ENCODE data around the gene PDLIM7. TPM values are rescaled to one million over a fixed set of nuclear protein-coding genes. Genes with fewer than 3 reads are reported as not detected.

PDLIM7 gene
- total and polyA plus RNA-seq, 2 of the 8 experiments (the other 6 are each of a cell fraction or from before 2014, with no cell fraction given) = 67.3 to 94.2 TPM

GRCh38 chr5:177495243-177496060 lies 2.0 kb downstream of the PDLIM7 start (continued):
- TF ChIP-seq CHD7 (IDR thresholded peaks at IDR 0.05; ENCODE audit: insufficient replicate concordance, low read length) (no peak), KDM1A (IDR thresholded peaks at IDR 0.05; ENCODE audit: borderline replicate concordance, low read length) (no peak), GABPA (IDR thresholded peaks at IDR 0.05; ENCODE audit: borderline replicate concordance, insufficient read depth, low read length) (no peak), EGR1 (IDR thresholded peaks at IDR 0.05; ENCODE audit: borderline replicate concordance, low read depth, low read length) (no peak), E2F6 (IDR thresholded peaks at IDR 0.05) (no peak), SP4 (IDR thresholded peaks at IDR 0.05; ENCODE audit: low read length) (no peak), TEAD4 (IDR thresholded peaks at IDR 0.05; ENCODE audit: low read depth, low read length) (peak; percentile 90), RFX5 (IDR thresholded peaks at IDR 0.05; ENCODE audit: borderline replicate concordance, low read depth, low read length) (no peak), RBBP5 (IDR thresholded peaks at IDR 0.05; ENCODE audit: borderline replicate concordance, low read depth, low read length) (no peak), CREB1 (IDR thresholded peaks at IDR 0.05) (no peak)

Data from H1 (cell line).